Calu3 (cell line): ENCODE data around the gene TCF7L2. TPM values are rescaled to one million over a fixed set of nuclear protein-coding genes. Genes with fewer than 3 reads are reported as not detected.
A peak's percentile ranks its signal among the peaks of the same experiment; 100 is the strongest.

ENCODE experiments used
- BruUV-seq: library from RNA; stranded (reverse); fragments of 400-500 nt; replicated peaks from 2 replicates; lab custom pipeline; 2021; lab: Mats Ljungman, UMichigan
- CTCF ChIA-PET: fragments of 300-600 bp; sonication (Branson Sonifier 250); formaldehyde crosslinking; loops from one replicate; lab custom pipeline; 2022; ENCODE audit warnings: antibody characterized with exemption; lab: Charles Lee
- DNase-seq: peaks from one replicate; pipeline ENCODE4 v3.0.0; 2022
- H3K27ac Mint-ChIP-seq: one replicate; pipeline ENCODE4 v1.8.0; 2022; ENCODE audit warnings: mixed read lengths; ENCODE audit not compliant: unreplicated experiment
- H3K27me3 Mint-ChIP-seq: one replicate; pipeline ENCODE4 v1.8.0; 2022; ENCODE audit warnings: mixed read lengths; ENCODE audit not compliant: unreplicated experiment
- H3K36me3 Mint-ChIP-seq: one replicate; pipeline ENCODE4 v1.8.0; 2022; ENCODE audit warnings: mild to moderate bottlenecking, moderate library complexity, mixed read lengths; ENCODE audit not compliant: insufficient read depth, unreplicated experiment
- H3K4me1 Mint-ChIP-seq: one replicate; pipeline ENCODE4 v1.8.0; 2022; ENCODE audit warnings: mild to moderate bottlenecking, low read depth, mixed read lengths; ENCODE audit not compliant: unreplicated experiment
- H3K4me3 Mint-ChIP-seq: one replicate; pipeline ENCODE4 v1.8.0; 2022; ENCODE audit warnings: mild to moderate bottlenecking, low read depth, moderate library complexity, mixed read lengths; ENCODE audit not compliant: unreplicated experiment
- H3K9me3 Mint-ChIP-seq: one replicate; pipeline ENCODE4 v1.8.0; 2022; ENCODE audit warnings: low read depth, mixed read lengths; ENCODE audit not compliant: unreplicated experiment
- CTCF ChIP-seq: fragments of 200-600 bp; IDR thresholded peaks from one replicate; pipeline ENCODE4 v1.8.0; 2022; ENCODE audit warnings: antibody characterized with exemption; ENCODE audit not compliant: unreplicated experiment
- intact Hi-C: fragments of 100-400 bp; cut with micrococcal nuclease; formaldehyde crosslinking; loops from one replicate; pipeline ENCODE4 v1.10.0; 2022; ENCODE audit not compliant: unreplicated experiment
- total RNA-seq: library from RNA; stranded (reverse); gene quantifications from 2 replicates; pipeline ENCODE4 v1.2.3, GENCODE V29; 2022

Gene TCF7L2
- total RNA-seq, 1 experiment from 2014 or later = 36.6 TPM

DNA sequence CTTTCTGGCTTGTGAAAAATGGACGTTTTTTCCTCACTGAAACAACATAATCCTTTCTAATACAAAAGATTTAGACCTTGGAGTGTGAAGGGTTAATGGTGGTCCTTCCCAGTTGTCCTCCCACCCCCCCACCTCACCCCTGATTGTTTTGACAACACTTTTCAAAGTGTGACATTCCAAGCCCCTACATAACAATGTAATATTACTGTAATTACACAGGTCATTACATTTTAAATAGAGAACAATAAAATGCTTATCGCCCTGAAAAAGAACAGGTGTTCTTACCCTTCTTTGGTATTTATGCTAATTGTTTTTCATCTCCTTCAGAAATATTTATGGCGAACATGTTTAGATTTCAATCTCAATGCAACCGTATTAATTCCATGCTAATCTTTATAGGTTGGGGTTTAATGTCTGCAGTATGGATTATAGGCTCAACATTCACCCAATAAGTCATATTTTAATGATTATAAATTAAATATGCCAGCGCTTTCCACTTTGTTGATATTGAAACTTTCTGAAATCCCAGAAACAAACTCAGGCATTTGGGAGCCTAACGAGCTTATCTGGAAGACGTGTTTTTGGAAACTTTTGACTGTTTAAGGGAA, 5.0 kb downstream of the TCF7L2 start:
- DNase-seq = no peak
- Mint-ChIP-seq H3K4me3 (peak overlapping the region; percentile 80), H3K4me1 (peaks cover 43% of the 10 kb centered on the region), H3K36me3 (peaks cover 91% of the 10 kb centered on the region), H3K9me3 (no peaks in the 10 kb centered on the region), H3K27me3 (no peaks in the 10 kb centered on the region), H3K27ac (peak overlapping the region; percentile 86)
- no peak for TF ChIP-seq CTCF
- intact Hi-C loops = loop anchor here (5.0 to 10.0 kb wide), 4 partner anchors 117 to 430 kb away; no protein-coding TSS in a partner anchor
- BruUV-seq = no TSS peak
- CTCF ChIA-PET = no interaction called here

GRCh38 chr10:112955582-112956421, 5.8 kb downstream of the TCF7L2 start:
- no TSS peak for BruUV-seq
- Mint-ChIP-seq H3K4me1 (peaks cover 48% of the 10 kb centered on the region), H3K4me3 (peak overlapping the region; percentile 80), H3K27me3 (no peaks in the 10 kb centered on the region), H3K27ac (peak overlapping the region; percentile 86), H3K36me3 (peaks cover 89% of the 10 kb centered on the region), H3K9me3 (no peaks in the 10 kb centered on the region)
- intact Hi-C loops = loop anchor here (2.0 to 10.0 kb wide), 5 partner anchors 116 to 429 kb away; no protein-coding TSS in a partner anchor
- no peak for TF ChIP-seq CTCF
- CTCF ChIA-PET = interaction anchor here (0.6 to 0.7 kb wide), 2 partner anchors 13 to 38 kb away, joined by 5 to 8 read pairs; no protein-coding TSS in a partner anchor
- no peak for DNase-seq

DNA sequence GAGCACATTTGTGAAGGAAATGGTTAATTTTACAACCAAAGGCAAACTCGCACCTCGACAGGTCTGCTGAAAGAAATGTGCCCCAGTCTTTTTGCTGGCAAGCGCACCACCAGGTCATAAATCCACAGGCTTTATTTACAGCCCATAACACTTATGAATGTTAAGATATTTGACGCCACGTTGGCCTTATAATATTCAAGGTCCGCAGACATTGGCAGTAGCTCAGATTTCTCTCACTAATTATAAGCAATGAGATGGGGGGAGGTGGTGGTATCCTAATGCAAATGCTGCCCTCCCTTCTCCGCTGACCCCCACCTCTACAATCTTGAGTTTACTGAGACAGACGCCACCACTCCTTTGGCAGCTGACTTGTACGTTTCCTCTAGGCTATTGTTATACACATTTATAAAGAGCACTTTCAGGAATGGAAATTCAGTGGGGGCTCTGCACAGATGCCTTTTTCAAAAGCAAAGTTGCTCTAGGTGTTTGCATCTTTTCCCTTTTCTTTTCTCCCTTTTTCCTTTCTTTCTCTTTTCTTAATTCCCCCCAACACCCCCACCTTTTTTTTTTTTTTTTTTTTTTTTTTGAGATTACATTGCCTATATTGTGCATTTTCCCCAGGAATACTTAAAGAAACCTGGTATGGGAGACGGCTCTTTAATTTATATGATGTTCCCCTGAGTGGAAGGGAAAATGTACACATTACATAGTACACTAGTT, 6.7 kb downstream of the TCF7L2 start:
- DNase-seq = no peak
- Mint-ChIP-seq H3K27ac (peak overlapping the region; percentile 86), H3K4me1 (peaks cover 57% of the 10 kb centered on the region), H3K9me3 (no peaks in the 10 kb centered on the region), H3K4me3 (peak overlapping the region; percentile 80), H3K27me3 (no peaks in the 10 kb centered on the region), H3K36me3 (peaks cover 88% of the 10 kb centered on the region)
- CTCF ChIA-PET = interaction anchor here (0.6 kb wide), 1 partner anchor 39 kb away, joined by 8 read pairs; no protein-coding TSS in a partner anchor
- TF ChIP-seq CTCF = no peak
- BruUV-seq = no TSS peak
- intact Hi-C loops = loop anchor here (2.0 to 10.0 kb wide), 5 partner anchors 116 to 428 kb away; no protein-coding TSS in a partner anchor

DNA sequence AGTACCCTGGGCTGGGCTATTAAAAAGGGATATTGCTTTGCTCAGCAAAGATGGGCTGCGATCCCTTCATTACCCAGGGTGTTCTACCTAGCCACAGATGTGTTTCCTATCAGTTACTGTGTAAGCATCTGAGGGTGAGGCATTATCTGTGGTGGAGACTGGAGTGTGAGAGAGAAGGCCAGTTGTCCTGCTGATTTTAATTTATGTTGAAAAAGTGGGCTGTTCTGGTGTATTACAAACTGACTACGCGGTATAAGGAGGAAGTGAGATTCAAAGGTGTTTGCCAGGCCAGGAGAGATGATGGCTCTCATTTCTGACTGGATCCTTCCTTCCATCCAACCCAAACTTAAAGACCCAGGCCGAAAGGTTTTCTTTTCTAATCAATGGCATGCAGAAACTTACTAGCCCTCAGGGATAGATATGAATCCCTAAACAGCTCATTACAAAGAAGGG, 7.6 kb downstream of the TCF7L2 start:
- H3K4me3 Mint-ChIP-seq = peak overlapping the region; percentile 80
- TF ChIP-seq CTCF = no peak
- peaks cover 62% of the 10 kb centered on the region for H3K4me1 Mint-ChIP-seq
- no peak for DNase-seq
- no TSS peak for BruUV-seq
- H3K27me3 Mint-ChIP-seq = no peaks in the 10 kb centered on the region
- intact Hi-C loops = loop anchor here (2.0 to 10.0 kb wide), 7 partner anchors 115 to 427 kb away; no protein-coding TSS in a partner anchor
- H3K9me3 Mint-ChIP-seq = no peaks in the 10 kb centered on the region
- peaks cover 85% of the 10 kb centered on the region for H3K36me3 Mint-ChIP-seq
- peak overlapping the region; percentile 86 for H3K27ac Mint-ChIP-seq
- CTCF ChIA-PET = no interaction called here
